ENCODE data around the gene FAM219B.

- TF ChIP-seq POLR2A (IDR thresholded peaks at IDR 0.05; ENCODE audit: low read length) (peak; percentile 19), GATA1 (IDR thresholded peaks at IDR 0.05; ENCODE audit: low read depth, low read length) (no peak)
These were observed 10.8 kb downstream of the FAM219B start for GRCh38 chr15:74895830-74896229.

All from erythroblast (primary cell).